RWPE1 (cell line): ENCODE measurements around the gene KCNJ18.

Source experiments
- CTCF ChIA-PET: fragments of 350-600 bp; sonication (Branson Sonifier 250); formaldehyde crosslinking; extraction: SDS; loops from one replicate; lab custom pipeline; 2021; lab: Yijun Ruan, JAX
- POLR2A ChIA-PET: fragments of 400-600 bp; formaldehyde crosslinking; extraction: SDS; loops from one replicate; lab custom pipeline; 2020; ENCODE audit warnings: antibody characterized with exemption; ENCODE audit not compliant: low non-redundant PET; lab: Yijun Ruan, JAX
- DNase-seq: peaks from one replicate; pipeline ENCODE4 v3.0.0; 2012; ENCODE audit warnings: low spot score
- H3K27ac ChIP-seq: fragments of 450-650 bp; 2 replicates; pipeline ENCODE4 v1.5.1; 2017
- TF ChIP-seq, protein P1 (sequence below): fragments of 450-650 bp; conservative IDR thresholded peaks from 2 replicates; pipeline ENCODE4 v1.5.1; 2017; ENCODE audit warnings: low read depth, mild to moderate bottlenecking

Gene KCNJ18

GRCh38 chr17:21676281-21677111 is 15.8 kb upstream of the KCNJ18 start:
- no peak for DNase-seq
- CTCF ChIA-PET = no interaction called here
- POLR2A ChIA-PET = no interaction called here
- no peak overlapping the region for H3K27ac ChIP-seq
- TF ChIP-seq, protein P1, sequence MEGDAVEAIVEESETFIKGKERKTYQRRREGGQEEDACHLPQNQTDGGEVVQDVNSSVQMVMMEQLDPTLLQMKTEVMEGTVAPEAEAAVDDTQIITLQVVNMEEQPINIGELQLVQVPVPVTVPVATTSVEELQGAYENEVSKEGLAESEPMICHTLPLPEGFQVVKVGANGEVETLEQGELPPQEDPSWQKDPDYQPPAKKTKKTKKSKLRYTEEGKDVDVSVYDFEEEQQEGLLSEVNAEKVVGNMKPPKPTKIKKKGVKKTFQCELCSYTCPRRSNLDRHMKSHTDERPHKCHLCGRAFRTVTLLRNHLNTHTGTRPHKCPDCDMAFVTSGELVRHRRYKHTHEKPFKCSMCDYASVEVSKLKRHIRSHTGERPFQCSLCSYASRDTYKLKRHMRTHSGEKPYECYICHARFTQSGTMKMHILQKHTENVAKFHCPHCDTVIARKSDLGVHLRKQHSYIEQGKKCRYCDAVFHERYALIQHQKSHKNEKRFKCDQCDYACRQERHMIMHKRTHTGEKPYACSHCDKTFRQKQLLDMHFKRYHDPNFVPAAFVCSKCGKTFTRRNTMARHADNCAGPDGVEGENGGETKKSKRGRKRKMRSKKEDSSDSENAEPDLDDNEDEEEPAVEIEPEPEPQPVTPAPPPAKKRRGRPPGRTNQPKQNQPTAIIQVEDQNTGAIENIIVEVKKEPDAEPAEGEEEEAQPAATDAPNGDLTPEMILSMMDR = no peak

- no peak for DNase-seq
- ChIA-PET CTCF (no interaction called here), POLR2A (no interaction called here)
- TF ChIP-seq, protein P1 = no peak
- H3K27ac ChIP-seq = no peak overlapping the region
Measured at GRCh38 chr17:21677126-21677910, 15.0 kb upstream of the KCNJ18 start.

DNA sequence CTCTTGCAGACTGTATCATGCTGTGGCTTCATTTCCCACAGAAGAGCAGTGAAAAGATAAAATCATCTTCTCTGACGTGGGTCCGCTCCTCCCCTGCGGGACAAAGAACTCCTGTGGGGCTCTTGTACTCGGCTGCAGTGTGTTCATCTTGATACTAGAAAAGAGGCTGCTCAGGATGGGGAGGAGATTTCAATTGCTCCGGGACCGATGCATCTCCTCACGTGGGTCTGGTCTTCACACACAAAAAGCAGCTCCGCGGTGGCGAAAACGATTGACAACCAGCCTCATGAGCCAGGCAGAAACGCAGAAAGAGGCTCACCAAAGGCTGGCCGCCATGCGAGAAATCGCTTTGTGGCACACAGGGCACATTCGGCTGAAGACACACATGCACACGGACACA is 14.4 kb upstream of the KCNJ18 start:
- ChIA-PET POLR2A (no interaction called here), CTCF (no interaction called here)
- TF ChIP-seq, protein P1 = no peak
- no peak for DNase-seq
- no peak overlapping the region for H3K27ac ChIP-seq

DNA sequence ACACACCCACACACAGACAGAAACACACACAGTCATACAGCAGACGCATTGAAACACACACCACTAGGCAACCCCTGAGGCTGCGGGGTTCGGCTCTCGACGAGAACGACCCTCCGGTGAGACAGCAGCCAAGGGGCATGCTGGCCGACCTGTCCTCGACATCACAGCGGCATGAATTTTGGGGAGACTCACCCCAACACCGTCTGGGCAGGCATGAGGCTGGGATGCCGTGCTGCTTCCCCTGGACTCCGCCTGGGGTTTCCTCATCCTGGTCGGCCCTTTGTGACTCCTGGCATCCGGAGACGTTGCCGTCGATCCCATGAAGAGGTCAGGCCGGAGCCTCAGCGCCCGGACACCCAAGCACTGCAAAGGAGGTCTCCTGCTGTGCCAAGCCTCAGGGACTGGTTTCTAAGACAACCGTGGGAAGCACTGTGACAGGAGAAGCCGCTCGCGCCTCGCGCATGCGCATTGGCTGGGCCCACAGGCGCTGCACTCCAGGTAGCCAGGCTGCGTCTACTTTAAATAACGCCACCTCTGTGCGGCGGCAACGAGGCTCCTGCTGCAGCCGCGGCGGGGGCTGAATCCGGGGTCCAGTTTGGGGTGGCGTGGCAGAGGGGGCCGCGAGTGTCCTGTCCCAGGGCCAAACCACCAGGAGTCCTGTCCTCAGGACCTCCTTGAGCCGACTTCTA is 13.8 kb upstream of the KCNJ18 start:
- ChIA-PET POLR2A (no interaction called here), CTCF (no interaction called here)
- TF ChIP-seq, protein P1 = no peak

GRCh38 chr17:21679256-21680146 is 12.8 kb upstream of the KCNJ18 start:
- no peak for DNase-seq
- TF ChIP-seq, protein P1 = no peak
- H3K27ac ChIP-seq = no peak overlapping the region
- ChIA-PET CTCF (no interaction called here), POLR2A (no interaction called here)

More for the DNA sequence above, 13.8 kb upstream of the KCNJ18 start:
- no peak for DNase-seq
- no peak overlapping the region for H3K27ac ChIP-seq
